WTC11 (cell line): ENCODE measurements around the gene CHMP1B.

ENCODE experiments used
- AFF4 ChIP-seq: sonication (generic); formaldehyde crosslinking; IDR thresholded peaks from 2 replicates; pipeline ENCODE4 v1.8.1; 2023; ENCODE audit warnings: mild to moderate bottlenecking, missing genetic modification reagents, borderline replicate concordance
- ATF2 ChIP-seq: sonication (generic); formaldehyde crosslinking; IDR thresholded peaks from 2 replicates; pipeline ENCODE4 v1.8.1; 2022; ENCODE audit warnings: low read depth, missing genetic modification reagents, borderline replicate concordance
- ATF3 ChIP-seq: sonication (generic); formaldehyde crosslinking; conservative IDR thresholded peaks from 2 replicates; pipeline ENCODE4 v1.8.1; 2022; ENCODE audit warnings: mild to moderate bottlenecking, missing genetic modification reagents
- CREB1 ChIP-seq: sonication (generic); formaldehyde crosslinking; IDR thresholded peaks from 2 replicates; pipeline ENCODE4 v1.8.0; 2023; ENCODE audit warnings: mild to moderate bottlenecking, missing genetic modification reagents
- CTCF ChIP-seq: fragments of 200-600 bp; IDR thresholded peaks from 2 replicates; pipeline ENCODE4 v1.8.0; 2022; ENCODE audit warnings: antibody characterized with exemption
- E2F1 ChIP-seq: sonication (generic); formaldehyde crosslinking; IDR thresholded peaks from 2 replicates; pipeline ENCODE4 v1.8.0; 2022; ENCODE audit warnings: mild to moderate bottlenecking, missing genetic modification reagents
- FOXP1 ChIP-seq: sonication (generic); formaldehyde crosslinking; IDR thresholded peaks from 2 replicates; pipeline ENCODE4 v1.8.0; 2022; ENCODE audit warnings: missing genetic modification reagents, mild to moderate bottlenecking, moderate library complexity, borderline replicate concordance
- USF2 ChIP-seq: sonication (generic); formaldehyde crosslinking; IDR thresholded peaks from 2 replicates; pipeline ENCODE4 v1.8.1; 2023; ENCODE audit warnings: mild to moderate bottlenecking, missing genetic modification reagents, moderate library complexity
- ZNF121 ChIP-seq: sonication (generic); formaldehyde crosslinking; IDR thresholded peaks from 2 replicates; pipeline ENCODE4 v1.8.0; 2023; ENCODE audit warnings: missing genetic modification reagents
- ZNF512 ChIP-seq: sonication (generic); formaldehyde crosslinking; IDR thresholded peaks from 2 replicates; pipeline ENCODE4 v1.8.1; 2022; ENCODE audit warnings: missing genetic modification reagents, borderline replicate concordance

- TF ChIP-seq CTCF (no peak), AFF4 (CRISPR knock-in tag) (no peak), ZNF121 (CRISPR knock-in tag) (no peak), USF2 (no peak), ATF3 (CRISPR knock-in tag) (no peak), ZNF512 (CRISPR knock-in tag) (no peak), E2F1 (CRISPR knock-in tag) (no peak), FOXP1 (CRISPR knock-in tag) (no peak), ATF2 (no peak), CREB1 (no peak)
These were observed 659 bp downstream of the CHMP1B start for GRCh38 chr18:11851806-11852337.
